ENCODE measurements around the gene PRR14L.
"Not testable (repeated sequence)": the region's sequence is repeated elsewhere in the genome, so short reads cannot be mapped to it uniquely, and the experiment has no call there.

PRR14L gene

GRCh38 chr22:31739795-31740201 is 10.1 kb downstream of the PRR14L start:
- DNase-seq, result no peak

- no peak for DNase-seq
Observed at GRCh38 chr22:31738566-31738965, 11.4 kb downstream of the PRR14L start.

- DNase-seq, result no peak
Observed at GRCh38 chr22:31737932-31738331, 12.0 kb downstream of the PRR14L start.

- DNase-seq, result no peak
Observed at GRCh38 chr22:31736458-31736857, 13.5 kb downstream of the PRR14L start.

GRCh38 chr22:31734512-31734911 is 15.4 kb downstream of the PRR14L start:
- no peak for DNase-seq

- no peak for DNase-seq
Observed at GRCh38 chr22:31733580-31734079, 16.3 kb downstream of the PRR14L start.

GRCh38 chr22:31732089-31732829 is 17.7 kb downstream of the PRR14L start:
- no peak for DNase-seq

GRCh38 chr22:31730344-31730711 is 19.6 kb downstream of the PRR14L start:
- no peak for DNase-seq

- DNase-seq, result no peak
Observed at GRCh38 chr22:31728857-31729256, 21.1 kb downstream of the PRR14L start.

- no peak for DNase-seq
Observed at GRCh38 chr22:31726692-31727091, 23.2 kb downstream of the PRR14L start.

- DNase-seq, result no peak
Observed at GRCh38 chr22:31723723-31724122, 26.2 kb downstream of the PRR14L start.

GRCh38 chr22:31719850-31720471 is 30.0 kb downstream of the PRR14L start:
- DNase-seq, result no peak

GRCh38 chr22:31715147-31715778 is 34.7 kb downstream of the PRR14L start:
- no peak for DNase-seq

GRCh38 chr22:31711226-31711625 is 38.7 kb downstream of the PRR14L start:
- not testable (repeated sequence) for DNase-seq

GRCh38 chr22:31707519-31707918 is 42.4 kb downstream of the PRR14L start:
- no peak for DNase-seq

- DNase-seq, result no peak
Observed at GRCh38 chr22:31695423-31695822, 54.5 kb downstream of the PRR14L start.

GRCh38 chr22:31694046-31694445 is 55.9 kb downstream of the PRR14L start:
- not testable (repeated sequence) for DNase-seq

GRCh38 chr22:31692186-31692886 is 57.6 kb downstream of the PRR14L start:
- no peak for DNase-seq

GRCh38 chr22:31691408-31691807 is 58.5 kb downstream of the PRR14L start:
- DNase-seq, result no peak

- no peak for DNase-seq
Observed at GRCh38 chr22:31683181-31684105, 66.5 kb downstream of the PRR14L start.

- DNase-seq, result no peak
Observed at GRCh38 chr22:31682751-31683150, 67.2 kb downstream of the PRR14L start.

Data from NCI-H345 (cell line).